HepG2 (cell line): ENCODE measurements around the gene TUBAL3.

Source experiments
- CTCF ChIP-seq: sonication (generic); formaldehyde crosslinking; IDR thresholded peaks from 2 replicates; pipeline ENCODE4 v1.5.0; 2020; ENCODE audit warnings: mild to moderate bottlenecking, missing genetic modification reagents, moderate library complexity
- PLRG1 ChIP-seq: fragments of 450-650 bp; conservative IDR thresholded peaks from 2 replicates; pipeline ENCODE4 v1.6.1; 2016
- TAF1 ChIP-seq: sonication (generic); formaldehyde crosslinking; IDR thresholded peaks from 2 replicates; pipeline ENCODE4 v1.4.0; 2020; ENCODE audit warnings: missing genetic modification reagents
- ZFP36 ChIP-seq: fragments of 150-350 bp; IDR thresholded peaks from 2 replicates; pipeline ENCODE4 v1.6.1; 2018; ENCODE audit warnings: borderline replicate concordance, low read length, low read depth; ENCODE audit not compliant: partially characterized antibody

DNA sequence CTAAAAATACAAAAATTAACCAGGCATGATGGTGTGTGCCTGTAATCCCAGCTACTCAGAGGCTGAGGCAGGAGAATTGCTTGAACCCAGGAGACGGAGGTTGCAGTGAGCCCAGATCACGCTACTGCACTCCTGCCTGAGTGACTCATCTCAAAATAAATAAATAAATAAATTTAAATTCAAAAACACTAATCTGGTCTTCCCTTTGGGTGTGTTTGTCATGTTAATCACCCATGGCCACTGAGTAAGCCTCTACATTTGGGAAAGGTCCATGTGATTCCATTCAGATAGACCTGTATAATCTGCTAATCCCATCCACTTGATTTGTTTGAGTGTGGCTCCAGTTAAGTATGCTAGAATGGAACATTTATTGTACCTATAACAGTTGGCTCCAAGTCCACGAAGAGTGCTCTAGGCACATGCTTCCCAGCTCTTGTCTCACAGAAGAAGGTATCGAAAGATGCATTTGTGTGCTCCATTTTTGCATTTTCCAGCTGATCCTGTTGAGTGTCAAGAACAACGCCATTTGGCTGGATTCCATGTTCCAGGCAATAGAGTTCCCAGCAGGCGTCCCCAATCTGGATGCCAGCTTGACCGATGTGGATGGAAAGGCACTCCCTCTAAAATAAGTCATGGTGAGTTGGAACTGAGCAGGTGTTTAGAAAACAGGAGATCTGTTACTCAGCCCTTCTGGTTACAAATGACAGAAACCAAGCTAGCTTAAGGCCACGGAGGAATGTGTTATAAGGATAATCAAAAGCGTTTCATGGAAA, 4.0 kb downstream of the TUBAL3 start:
- TF ChIP-seq PLRG1: no peak
- TF ChIP-seq CTCF (CRISPR knock-in tag): no peak
- no peak for TF ChIP-seq TAF1 (CRISPR knock-in tag)
- TF ChIP-seq ZFP36: no peak
